Mucosa of stomach (tissue), 1 donor: ENCODE results near the gene KCNG2.

ENCODE experiments used
- H3K27me3 ChIP-seq: one replicate; pipeline ENCODE4 v1.7.0; 2013; ENCODE audit warnings: mild to moderate bottlenecking, low read length; ENCODE audit not compliant: control insufficient read depth, insufficient read depth
- H3K36me3 ChIP-seq: one replicate; pipeline ENCODE4 v1.7.0; 2013; ENCODE audit warnings: low read length; ENCODE audit not compliant: control insufficient read depth, insufficient read depth
- H3K4me1 ChIP-seq: one replicate; pipeline ENCODE4 v1.7.0; 2013; ENCODE audit warnings: mild to moderate bottlenecking, low read length; ENCODE audit not compliant: control insufficient read depth, insufficient read depth
- H3K4me3 ChIP-seq: one replicate; pipeline ENCODE4 v1.7.0; 2013; ENCODE audit warnings: low read length
- H3K9ac ChIP-seq: one replicate; pipeline ENCODE4 v1.7.0; 2013; ENCODE audit warnings: mild to moderate bottlenecking, low read length, moderate library complexity
- H3K9me3 ChIP-seq: one replicate; pipeline ENCODE4 v1.7.0; 2013; ENCODE audit warnings: mild to moderate bottlenecking, low read length, moderate library complexity; ENCODE audit not compliant: control insufficient read depth
- donor health status: Pancreatic carcinoma.

KCNG2 gene

GRCh38 chr18:79888016-79888415, 90.3 kb downstream of the KCNG2 start:
- Histone ChIP-seq H3K4me3 (no peak overlapping the region), H3K4me1 (no peaks in the 10 kb centered on the region), H3K36me3 (no peaks in the 10 kb centered on the region), H3K9ac (no peak overlapping the region), H3K27me3 (no peaks in the 10 kb centered on the region), H3K9me3 (no peaks in the 10 kb centered on the region)

GRCh38 chr18:79889569-79889968, 91.8 kb downstream of the KCNG2 start:
- no peak overlapping the region for H3K4me3 ChIP-seq
- H3K9me3 ChIP-seq: no peaks in the 10 kb centered on the region
- H3K4me1 ChIP-seq: no peaks in the 10 kb centered on the region
- no peak overlapping the region for H3K9ac ChIP-seq
- no peaks in the 10 kb centered on the region for H3K27me3 ChIP-seq
- H3K36me3 ChIP-seq: no peaks in the 10 kb centered on the region

- H3K27me3 ChIP-seq: no peaks in the 10 kb centered on the region
- H3K9ac ChIP-seq: no peak overlapping the region
- H3K4me1 ChIP-seq: no peaks in the 10 kb centered on the region
- H3K36me3 ChIP-seq: no peaks in the 10 kb centered on the region
- no peaks in the 10 kb centered on the region for H3K9me3 ChIP-seq
- no peak overlapping the region for H3K4me3 ChIP-seq
Observed at GRCh38 chr18:79890674-79891073, 92.9 kb downstream of the KCNG2 start.

- Histone ChIP-seq H3K27me3 (no peaks in the 10 kb centered on the region), H3K4me3 (no peak overlapping the region), H3K36me3 (no peaks in the 10 kb centered on the region), H3K9me3 (peaks cover 7% of the 10 kb centered on the region), H3K9ac (no peak overlapping the region), H3K4me1 (no peaks in the 10 kb centered on the region)
Observed at GRCh38 chr18:79896738-79897137, 99.0 kb downstream of the KCNG2 start.

DNA sequence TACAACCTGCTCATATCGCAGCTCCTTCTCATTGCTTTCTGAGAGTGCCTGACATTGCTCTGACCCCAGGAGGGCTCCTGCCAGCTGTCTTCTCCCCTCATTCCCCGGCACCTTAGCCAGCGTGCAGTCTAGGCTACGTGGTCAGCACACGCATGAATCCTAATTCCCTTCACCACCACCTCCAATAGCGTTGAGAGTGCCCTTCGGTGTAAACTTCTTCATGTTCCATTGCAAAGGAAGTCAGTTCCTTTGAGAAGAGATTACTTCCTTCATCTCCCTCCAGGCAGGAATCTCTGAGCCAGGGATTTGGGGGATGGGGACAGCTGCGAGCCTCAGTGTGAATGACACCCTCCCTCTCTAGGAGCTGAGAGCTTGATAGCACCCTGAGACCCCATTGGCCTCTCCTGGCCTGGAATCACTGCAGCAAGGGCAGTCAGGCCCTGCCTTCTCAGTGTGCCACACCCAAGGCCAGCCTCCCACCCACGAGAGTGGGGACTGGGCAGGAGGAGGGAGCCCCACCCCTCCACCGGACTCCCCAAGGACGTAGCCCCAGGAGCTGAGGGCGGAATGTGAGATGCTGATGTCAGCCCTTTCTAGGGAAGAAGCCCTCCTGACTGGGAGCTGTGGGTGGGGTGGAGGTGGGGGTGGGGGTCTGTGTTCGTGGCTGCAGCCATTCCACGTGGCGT, 100.3 kb downstream of the KCNG2 start:
- Histone ChIP-seq H3K9ac (no peak overlapping the region), H3K4me1 (no peaks in the 10 kb centered on the region), H3K36me3 (no peaks in the 10 kb centered on the region), H3K4me3 (no peak overlapping the region), H3K9me3 (peaks cover 7% of the 10 kb centered on the region), H3K27me3 (no peaks in the 10 kb centered on the region)

GRCh38 chr18:79898952-79899608, 101.3 kb downstream of the KCNG2 start:
- H3K27me3 ChIP-seq: no peaks in the 10 kb centered on the region
- H3K4me1 ChIP-seq: no peaks in the 10 kb centered on the region
- H3K36me3 ChIP-seq: no peaks in the 10 kb centered on the region
- peaks cover 7% of the 10 kb centered on the region for H3K9me3 ChIP-seq
- H3K9ac ChIP-seq: no peak overlapping the region
- H3K4me3 ChIP-seq: no peak overlapping the region

DNA sequence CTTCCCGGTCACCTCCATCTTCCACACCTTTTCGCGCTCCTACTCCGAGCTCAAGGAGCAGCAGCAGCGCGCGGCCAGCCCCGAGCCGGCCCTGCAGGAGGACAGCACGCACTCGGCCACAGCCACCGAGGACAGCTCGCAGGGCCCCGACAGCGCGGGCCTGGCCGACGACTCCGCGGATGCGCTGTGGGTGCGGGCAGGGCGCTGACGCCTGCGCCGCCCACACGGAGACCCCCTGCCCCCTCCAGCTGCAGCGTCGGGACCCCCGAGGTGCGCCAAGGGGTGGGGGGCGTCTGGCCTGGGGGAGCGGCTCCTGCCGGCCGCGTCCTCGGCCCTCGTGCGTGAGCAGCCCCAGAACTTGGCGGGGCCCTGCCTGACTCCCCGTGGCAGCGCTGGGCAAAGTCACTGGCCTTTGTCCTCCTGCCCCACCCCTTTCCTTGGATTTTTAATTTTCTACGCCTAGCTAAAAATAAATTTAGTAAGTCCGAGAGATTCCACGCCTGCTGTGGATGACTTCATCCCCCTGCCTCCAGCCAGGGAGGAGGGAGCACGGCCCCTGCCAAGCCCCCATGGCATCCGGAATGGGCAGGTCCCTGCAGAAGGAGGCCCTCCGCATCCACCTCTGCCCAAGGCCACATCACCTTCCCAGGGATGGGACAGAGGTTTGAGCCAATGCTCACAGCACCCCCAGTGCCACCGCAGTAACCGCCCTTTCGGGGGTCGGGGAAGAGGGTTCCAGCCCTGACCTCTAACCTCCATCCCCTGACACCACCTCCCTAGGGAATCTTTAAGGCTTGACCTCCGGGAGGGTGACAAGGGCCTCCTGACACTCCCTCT, 102.1 kb downstream of the KCNG2 start:
- Histone ChIP-seq H3K4me1 (no peaks in the 10 kb centered on the region), H3K36me3 (no peaks in the 10 kb centered on the region), H3K4me3 (no peak overlapping the region), H3K27me3 (no peaks in the 10 kb centered on the region), H3K9me3 (peaks cover 7% of the 10 kb centered on the region), H3K9ac (no peak overlapping the region)

- no peak overlapping the region for H3K4me3 ChIP-seq
- peaks cover 7% of the 10 kb centered on the region for H3K9me3 ChIP-seq
- H3K9ac ChIP-seq: no peak overlapping the region
- peaks cover 8% of the 10 kb centered on the region for H3K4me1 ChIP-seq
- H3K36me3 ChIP-seq: no peaks in the 10 kb centered on the region
- no peaks in the 10 kb centered on the region for H3K27me3 ChIP-seq
Observed at GRCh38 chr18:79900610-79901570, 103.2 kb downstream of the KCNG2 start.

- no peaks in the 10 kb centered on the region for H3K36me3 ChIP-seq
- peaks cover 8% of the 10 kb centered on the region for H3K4me1 ChIP-seq
- H3K9ac ChIP-seq: no peak overlapping the region
- H3K27me3 ChIP-seq: no peaks in the 10 kb centered on the region
- no peak overlapping the region for H3K4me3 ChIP-seq
- H3K9me3 ChIP-seq: peaks cover 7% of the 10 kb centered on the region
Observed at GRCh38 chr18:79901665-79902064, 103.9 kb downstream of the KCNG2 start.

- Histone ChIP-seq H3K27me3 (no peaks in the 10 kb centered on the region), H3K4me1 (peaks cover 8% of the 10 kb centered on the region), H3K4me3 (no peak overlapping the region), H3K9ac (no peak overlapping the region), H3K9me3 (peaks cover 7% of the 10 kb centered on the region), H3K36me3 (no peaks in the 10 kb centered on the region)
Observed at GRCh38 chr18:79902075-79902474, 104.3 kb downstream of the KCNG2 start.

DNA sequence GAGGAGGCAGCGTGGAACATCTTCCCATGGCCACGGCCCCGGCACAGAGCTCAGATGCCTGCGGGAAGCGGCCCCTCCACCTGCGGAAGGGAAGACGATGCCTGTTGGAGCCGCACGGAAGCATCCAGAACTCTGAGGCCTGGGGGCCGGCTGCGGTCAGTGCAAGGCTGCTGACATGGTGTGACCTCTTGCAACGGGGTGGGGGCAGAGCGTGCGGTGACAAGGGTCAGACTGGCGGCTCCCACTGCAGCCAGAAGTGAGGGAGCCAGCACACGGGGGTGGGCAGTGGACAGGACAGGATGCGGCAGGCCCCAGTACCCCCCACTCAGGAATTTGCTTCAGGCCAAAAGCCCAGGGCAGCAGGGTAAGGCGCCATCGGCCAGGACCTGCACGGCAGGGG, 104.9 kb downstream of the KCNG2 start:
- H3K27me3 ChIP-seq: no peaks in the 10 kb centered on the region
- H3K4me1 ChIP-seq: peaks cover 8% of the 10 kb centered on the region
- H3K9me3 ChIP-seq: peaks cover 1% of the 10 kb centered on the region
- no peak overlapping the region for H3K4me3 ChIP-seq
- no peak overlapping the region for H3K9ac ChIP-seq
- H3K36me3 ChIP-seq: no peaks in the 10 kb centered on the region
